GM18517 (cell line): Measurements from ENCODE around the gene KAT6B.
A peak's percentile ranks its signal among the peaks of the same experiment; 100 is the strongest.
"Not testable (repeated sequence)": the region's sequence is repeated elsewhere in the genome, so short reads cannot be mapped to it uniquely, and the experiment has no call there.

Source experiments
- ATAC-seq: cut with Tn5 transposase; IDR thresholded peaks from one replicate; pipeline ENCODE4 v1.9.1; 2021; ENCODE audit warnings: mild to moderate bottlenecking, moderate library complexity; ENCODE audit not compliant: unreplicated experiment

KAT6B gene

GRCh38 chr10:74826142-74827044 is at the start of gene KAT6B:
Gene KAT6B, plus strand, starts transcription at chr10:74826600. Its CDS starts 16,258 bp downstream, at chr10:74842858.
- ATAC-seq = peak; percentile 93

DNA sequence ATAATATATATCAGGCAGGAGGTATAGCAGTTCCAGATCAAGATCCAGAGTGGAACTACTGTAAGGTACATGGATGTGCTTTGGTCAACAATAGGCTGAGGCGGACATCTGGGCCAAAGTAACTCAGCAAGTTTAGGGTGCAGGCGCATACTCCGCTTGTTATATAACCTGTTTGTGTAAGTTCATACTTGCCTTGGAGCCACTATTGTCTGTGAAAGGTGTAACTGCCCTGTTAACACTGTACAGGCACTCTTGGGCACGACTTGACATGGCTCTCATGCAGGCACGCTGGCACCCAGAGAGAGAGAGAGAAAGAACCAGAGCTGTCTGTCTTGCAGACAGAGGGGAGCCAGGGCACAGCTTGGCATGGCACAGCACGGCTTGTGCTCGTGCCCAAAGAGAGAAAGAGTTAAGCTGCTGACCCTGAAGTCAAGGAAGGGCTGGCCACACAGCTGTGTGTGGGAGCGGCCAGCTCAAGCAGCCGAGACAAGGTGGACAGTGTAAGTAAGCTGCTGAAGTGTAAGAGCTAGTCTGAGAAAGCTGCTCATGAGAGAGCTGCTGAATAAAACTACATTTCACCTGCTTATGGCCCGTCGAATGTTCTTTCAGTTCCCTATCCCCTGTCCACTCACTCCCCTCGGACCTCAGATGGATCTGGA is 47.8 kb upstream of the KAT6B start:
- ATAC-seq = no peak

DNA sequence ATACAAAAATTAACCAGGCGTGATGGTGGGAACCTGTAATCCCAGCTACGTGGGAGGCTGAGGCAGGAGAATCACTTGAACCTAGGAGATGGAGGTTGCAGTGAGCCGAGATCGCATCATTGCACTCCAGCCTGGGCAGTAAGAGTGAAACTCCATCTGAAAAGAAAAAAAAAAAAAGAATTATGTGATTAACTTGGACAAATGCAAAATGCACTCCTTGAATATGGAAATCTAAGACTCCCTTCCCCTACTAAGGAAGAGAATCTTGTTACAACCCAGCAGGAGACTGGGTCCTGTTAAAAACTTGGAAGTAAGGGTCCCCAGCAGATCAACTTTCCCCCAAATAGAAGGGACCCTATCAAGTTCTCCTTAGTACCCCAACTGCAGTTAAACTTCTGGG is 44.5 kb upstream of the KAT6B start:
- not testable (repeated sequence) for ATAC-seq

- no peak for ATAC-seq
Measured at GRCh38 chr10:74784462-74784861, 41.9 kb upstream of the KAT6B start.

- no peak for ATAC-seq
Measured at GRCh38 chr10:74786126-74786525, 40.3 kb upstream of the KAT6B start.

GRCh38 chr10:74787457-74787856 is 38.9 kb upstream of the KAT6B start:
- no peak for ATAC-seq

DNA sequence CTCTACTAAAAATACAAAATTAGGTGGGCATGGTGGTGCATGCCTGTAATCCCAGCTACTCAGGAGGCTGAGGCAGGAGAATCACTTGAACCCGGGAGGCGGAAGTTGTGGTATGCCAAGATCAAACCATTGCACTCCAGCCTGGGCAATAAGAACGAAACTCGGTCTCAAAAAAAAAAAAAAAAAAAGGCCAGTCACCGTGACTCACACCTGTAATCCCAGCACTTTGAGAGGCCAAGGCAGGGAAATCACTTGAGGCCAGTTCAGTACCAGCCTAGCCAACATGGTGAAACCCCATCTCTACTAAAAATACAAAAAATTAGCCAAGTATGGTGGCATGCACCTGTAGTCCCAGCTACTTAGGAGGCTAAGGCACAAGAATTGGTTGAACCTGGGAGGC is 34.4 kb upstream of the KAT6B start:
- not testable (repeated sequence) for ATAC-seq

DNA sequence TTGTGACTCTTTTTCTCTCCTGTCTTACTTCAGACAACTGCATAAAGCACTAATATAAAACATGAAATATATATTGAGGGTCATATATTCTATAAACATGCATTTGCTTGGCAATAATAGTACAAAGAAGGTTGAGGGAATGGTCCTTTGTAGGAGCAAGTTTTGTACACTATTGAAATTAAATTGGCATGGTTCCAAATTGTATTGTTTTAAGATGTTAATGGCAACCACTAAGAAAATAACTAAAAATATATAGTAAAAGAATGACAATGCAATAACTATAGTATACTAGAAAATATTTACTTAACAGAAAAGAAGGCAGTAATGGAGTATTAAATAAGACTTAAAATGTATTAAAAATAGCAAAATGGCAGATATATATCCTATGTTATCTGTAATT is 33.7 kb upstream of the KAT6B start:
- no peak for ATAC-seq

DNA sequence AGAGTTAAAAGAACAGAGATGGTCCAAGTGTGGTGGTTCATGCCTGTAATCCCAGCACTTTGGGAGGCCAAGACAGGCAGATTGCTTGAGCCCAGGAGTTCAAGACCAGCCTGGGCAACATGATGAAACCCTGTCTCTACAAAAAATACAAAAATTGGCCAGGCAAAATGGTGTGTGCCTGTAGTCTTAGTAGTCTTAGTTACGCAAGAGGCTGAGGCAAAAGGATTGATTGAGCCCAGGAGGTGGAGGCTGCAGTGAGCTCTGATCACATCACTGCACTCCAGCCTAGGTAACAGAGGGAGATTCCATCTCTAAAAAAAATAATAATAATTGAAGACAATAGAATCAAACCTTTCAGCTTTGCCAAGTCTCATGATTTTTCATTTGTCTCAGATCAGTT is 33.2 kb upstream of the KAT6B start:
- ATAC-seq = not testable (repeated sequence)

DNA sequence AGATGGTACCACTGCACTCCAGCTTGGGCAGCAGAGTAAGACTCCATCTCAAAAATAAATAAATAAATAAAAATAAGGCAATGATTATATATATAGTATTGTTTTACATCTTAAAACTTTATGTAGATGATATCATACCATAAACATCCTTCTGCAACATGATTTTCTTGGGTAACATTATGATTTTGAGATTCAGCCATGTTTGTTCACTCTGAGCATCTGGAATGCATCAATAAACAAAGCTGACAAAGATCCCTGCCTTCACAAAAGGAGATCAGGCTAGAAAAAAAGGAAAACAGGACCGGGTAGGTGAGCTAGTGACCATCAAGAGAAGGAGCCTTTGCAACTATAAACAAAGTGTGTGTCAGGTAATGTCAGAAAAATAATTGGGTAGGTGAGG is 31.9 kb upstream of the KAT6B start:
- no peak for ATAC-seq

DNA sequence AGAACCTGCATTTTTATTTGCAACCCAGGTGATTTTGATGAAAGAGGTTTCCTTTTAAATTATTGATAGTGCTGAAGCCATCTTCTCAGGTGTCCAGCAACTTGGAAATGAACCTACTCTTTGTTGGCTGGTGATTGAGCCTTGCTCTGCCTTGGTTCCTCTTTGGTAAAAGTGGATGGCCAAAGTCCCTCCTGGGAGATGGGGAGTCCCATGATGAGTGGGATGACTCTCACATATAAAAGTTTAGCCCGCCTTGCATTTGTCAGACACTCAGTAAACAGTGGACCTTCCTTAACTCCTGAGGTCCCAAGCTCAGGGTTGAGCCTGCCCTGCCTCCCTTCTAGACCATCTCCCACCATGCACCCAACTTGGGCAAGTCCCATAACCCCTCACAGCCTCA is 28.9 kb upstream of the KAT6B start:
- no peak for ATAC-seq

- no peak for ATAC-seq
Measured at GRCh38 chr10:74799721-74800221, 26.6 kb upstream of the KAT6B start.

DNA sequence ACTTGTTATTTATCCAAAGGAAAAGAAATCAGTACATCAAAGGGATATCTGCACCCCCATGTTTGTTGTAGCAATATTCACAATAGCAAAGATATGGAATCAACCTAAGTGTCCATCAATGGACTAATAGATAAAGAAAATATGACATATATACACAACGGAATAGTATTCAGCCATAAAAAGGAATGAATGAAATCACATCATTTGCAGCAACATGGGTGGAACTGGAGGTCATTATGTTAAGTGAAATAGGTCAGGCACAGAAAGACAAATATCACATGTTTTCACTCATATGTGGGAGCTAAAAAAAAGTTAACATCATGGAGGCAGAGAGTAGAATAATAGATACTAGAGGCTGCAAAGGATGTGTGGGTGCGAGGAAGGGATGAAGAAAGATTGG is 25.0 kb upstream of the KAT6B start:
- ATAC-seq = no peak

- ATAC-seq = no peak
Measured at GRCh38 chr10:74808501-74808900, 17.9 kb upstream of the KAT6B start.

GRCh38 chr10:74810087-74810486 is 16.3 kb upstream of the KAT6B start:
- no peak for ATAC-seq

- ATAC-seq = no peak
Measured at GRCh38 chr10:74813381-74814259, 12.8 kb upstream of the KAT6B start.

GRCh38 chr10:74814797-74815196 is 11.6 kb upstream of the KAT6B start:
- no peak for ATAC-seq

DNA sequence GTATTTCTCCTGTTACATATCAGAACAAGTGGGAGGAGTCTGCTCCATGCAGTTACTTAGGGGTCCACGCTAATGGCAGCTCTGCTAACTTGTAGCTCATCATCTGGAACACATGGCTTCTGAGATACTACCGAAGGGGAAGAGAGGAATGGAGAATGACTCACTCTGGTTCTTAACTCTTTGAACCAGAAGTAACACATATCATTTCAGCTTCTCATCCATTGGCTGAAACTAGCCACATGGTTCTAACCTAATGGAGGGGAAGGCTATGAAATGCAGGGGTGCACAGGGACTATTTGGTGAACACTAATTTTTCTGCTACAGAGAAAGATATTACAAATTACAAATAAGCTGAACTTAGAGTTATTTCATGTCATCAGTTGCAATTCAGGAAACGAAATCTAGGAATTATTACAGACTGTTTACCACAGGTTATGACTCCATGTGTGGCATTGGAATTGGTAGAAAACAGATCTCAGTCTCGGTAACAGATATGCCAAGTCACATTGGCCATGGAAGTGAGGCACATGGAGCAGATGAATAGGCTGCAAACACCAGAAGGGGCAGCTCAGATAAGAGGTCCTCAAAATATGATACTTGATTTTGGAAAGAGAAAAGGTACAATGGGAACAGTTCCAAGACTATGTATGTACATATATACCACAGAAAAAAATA is 9.4 kb upstream of the KAT6B start:
- ATAC-seq = no peak

DNA sequence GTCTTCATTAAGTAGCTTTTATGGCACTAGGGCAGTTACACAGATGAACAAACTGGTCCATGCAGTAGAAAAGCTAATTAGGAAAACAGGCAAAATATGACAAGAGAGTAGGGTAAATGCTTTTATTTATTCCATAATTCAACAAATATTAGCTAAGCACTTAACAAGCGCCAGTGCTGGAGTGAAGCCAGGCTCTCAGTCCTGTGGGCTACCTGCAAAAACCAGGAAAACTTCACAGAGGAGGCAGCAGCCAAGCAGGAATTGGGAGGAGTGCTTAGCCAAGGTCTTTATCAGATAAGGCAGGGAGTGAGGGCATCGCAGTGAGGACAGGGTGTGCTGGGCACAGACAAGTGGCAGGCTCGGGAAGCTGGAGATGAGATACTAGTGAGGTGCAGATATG is 4.9 kb upstream of the KAT6B start:
- ATAC-seq = no peak

DNA sequence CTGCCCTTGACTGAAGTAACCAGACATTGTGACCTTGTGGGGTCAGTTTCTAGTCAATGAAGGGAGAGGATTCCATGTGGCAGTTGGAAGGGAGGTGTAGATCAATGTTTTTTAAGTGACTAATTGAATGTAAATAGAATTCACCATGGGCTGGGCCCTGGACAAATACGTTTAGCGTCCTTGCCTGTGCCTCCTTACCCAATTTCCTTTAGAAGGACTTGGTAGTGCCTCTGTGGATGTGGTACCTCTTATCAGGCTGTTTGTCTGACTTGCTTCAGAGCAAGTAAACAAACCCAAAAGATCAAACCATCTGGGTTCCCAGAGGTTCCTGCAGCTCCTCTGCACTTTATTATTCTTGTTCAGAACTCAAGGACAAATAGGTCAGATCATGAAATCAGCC is 4.3 kb upstream of the KAT6B start:
- no peak for ATAC-seq
